HTERT RPE-1 (cell line): Measurements from ENCODE around the gene CCNY.

Experiments
- in situ Hi-C: fragments of 300-500 bp; cut with MboI; formaldehyde crosslinking; loops from 4 replicates; pipeline ENCODE4 v1.14.3; 2020; ENCODE audit warnings: low sequenced_read_pairs

CCNY gene

DNA sequence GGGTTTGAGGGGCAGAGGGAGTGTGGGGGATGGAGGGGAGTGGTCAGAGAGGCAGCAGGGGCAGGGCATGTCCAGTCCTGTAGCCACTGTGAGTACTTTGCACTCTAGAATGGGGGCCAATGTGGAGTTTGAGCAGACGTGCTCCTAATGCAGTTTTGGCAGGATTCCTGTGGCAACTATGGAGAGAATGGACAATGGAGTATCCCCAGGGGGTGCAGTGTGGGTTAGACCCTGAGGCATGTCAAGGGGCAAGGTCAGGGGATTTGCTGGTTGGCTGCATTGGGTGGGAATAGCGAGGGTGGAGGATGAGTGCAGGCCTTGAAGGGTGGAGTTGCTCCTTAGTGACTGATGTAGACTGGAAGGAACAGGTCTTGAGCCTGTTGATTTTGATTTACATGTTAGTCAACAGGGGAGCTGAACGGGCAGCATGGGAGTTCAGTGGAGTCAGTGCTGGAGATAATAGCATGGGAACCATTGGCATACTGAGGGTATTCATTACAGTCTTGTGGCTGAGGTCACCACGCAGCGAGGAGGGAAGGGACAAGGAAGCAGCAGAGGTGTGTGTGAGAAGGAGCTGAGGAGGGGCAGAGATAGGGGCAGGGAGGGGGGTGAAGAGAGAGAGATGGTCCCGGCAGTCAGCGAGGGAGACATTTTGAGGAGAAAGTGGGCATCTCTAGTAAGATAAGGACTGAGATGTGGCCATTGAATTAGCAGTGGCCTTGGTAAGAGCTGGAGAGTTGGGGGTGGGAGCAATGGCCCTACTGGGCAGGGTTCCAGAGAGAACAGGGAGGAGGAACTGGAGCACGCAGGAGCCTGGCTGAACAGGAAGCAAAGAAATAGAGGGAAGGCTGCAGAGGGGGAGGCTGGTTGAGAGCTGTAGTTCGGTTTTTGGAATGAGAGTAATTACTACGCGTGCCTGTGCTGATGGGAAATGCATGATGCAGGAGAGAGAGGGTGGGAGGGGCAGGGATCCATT, 112.7 kb downstream of the CCNY start:
- in situ Hi-C loops, result no loop called here

- in situ Hi-C loops, result no loop called here
These were observed 113.6 kb downstream of the CCNY start for GRCh38 chr10:35449944-35450343.

DNA sequence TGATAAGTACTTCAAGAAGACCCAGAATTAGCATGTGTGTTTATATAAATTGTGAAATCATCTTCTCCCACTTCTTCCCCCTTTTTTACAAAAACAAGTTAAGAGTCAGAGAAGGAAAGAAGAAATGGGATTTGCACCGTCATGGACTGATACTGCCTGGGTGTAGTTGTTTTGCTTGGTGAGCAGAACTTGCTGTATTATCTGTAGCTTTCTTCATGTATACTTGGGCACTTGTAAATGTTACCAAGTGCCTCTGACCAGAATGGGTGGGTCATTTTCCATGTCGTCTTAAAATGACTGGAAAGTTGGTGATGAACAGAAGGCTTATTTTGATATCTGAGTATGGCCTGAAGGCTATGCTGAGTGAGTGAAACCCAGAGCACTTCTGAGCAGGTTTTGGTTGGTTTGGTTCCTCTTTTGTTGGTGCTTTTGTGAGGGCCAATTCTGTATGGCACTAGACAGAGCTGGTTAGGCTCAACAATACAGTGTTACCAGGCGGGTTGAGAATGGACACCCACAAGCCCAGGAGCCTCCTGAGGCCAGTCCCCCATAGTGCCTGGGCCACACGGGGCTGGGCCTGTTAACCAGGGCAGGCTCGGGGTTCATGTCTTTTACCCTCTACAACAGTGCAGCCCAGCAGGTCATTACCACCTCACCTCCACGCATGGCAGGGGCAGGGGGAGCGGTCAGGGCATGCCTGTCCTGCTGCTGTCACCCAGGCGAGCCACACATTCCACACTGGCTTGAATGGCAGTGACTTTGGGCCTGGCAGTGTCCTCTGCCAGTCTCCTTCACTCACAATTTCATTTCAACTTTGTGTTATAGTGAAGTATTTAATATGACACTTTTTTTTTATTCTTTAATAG, 115.1 kb downstream of the CCNY start:
- in situ Hi-C loops, result no loop called here

DNA sequence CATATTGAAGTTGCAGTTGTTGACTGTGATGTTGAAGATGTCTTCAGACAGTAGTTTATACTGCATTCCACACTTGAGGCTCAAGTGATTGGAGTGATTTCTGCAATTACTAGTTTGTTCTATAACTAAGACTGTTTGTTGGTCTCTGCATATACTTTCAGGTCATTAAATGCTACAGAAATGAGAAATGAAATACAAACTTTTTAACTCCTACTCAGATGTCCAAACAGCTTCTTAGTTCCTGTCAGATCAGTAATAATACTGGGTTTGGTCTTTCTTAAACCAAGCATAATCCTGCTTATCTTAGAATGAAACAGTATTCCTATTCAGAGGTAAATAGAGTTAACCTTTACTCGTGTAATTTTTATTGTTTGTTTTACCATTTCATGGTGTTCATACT, 115.9 kb downstream of the CCNY start:
- in situ Hi-C loops, result no loop called here

GRCh38 chr10:35452847-35453246, 116.5 kb downstream of the CCNY start:
- in situ Hi-C loops, result no loop called here

DNA sequence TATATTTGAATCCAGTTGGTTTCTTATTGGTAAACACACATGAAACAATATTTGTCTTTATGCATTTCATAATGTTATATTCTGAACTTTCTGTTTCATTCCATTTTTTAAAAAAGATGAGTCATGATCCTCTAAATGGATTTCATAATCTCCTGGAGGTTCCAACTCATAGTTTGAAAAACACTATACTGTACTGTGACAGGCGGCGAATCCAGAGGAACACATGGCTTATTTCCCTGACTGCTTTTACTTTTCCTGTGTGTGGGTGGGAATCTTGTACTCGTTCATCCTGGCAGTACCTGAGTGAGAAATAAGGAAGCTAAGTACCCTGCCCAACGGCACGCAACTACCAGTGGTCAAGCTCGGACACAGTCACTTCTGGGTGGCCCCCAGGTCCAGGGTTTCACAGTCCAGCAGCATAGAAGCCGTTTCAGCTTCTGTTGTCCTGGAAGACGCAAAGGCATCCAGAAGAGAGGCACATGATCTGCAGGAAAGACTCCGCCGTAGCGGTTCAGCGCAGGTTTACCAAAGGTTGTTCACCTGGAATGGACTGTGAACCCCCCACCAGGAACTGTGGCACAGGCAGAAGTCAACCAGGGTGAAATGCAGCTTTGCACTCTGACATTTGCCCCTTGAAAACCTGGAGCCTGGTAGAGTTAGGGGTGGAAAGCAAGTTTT, 117.7 kb downstream of the CCNY start:
- in situ Hi-C loops, result no loop called here

- in situ Hi-C loops, result no loop called here
These were observed 119.9 kb downstream of the CCNY start for GRCh38 chr10:35456153-35456720.

DNA sequence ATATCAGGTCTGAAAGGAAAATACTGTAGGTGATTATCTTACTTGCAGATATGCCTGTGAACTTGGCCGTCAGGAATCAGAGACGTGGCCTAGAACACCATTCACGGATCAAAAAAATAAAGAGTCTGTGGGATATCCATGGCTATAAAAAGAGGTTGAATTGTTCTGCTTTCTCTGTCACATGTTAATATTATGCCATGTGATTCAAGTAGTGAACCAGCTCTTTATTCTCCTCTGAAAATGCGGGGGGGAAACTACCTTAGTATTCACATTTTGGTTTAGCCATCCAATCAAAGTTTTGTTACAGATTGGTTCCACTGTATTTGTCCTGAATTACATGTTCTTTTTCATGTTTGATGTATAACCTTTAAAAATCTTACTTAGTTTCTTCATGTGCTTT, 120.5 kb downstream of the CCNY start:
- in situ Hi-C loops, result no loop called here

- in situ Hi-C loops, result no loop called here
These were observed 122.5 kb downstream of the CCNY start for GRCh38 chr10:35458500-35459448.

- in situ Hi-C loops, result no loop called here
These were observed 123.1 kb downstream of the CCNY start for GRCh38 chr10:35459449-35459847.

DNA sequence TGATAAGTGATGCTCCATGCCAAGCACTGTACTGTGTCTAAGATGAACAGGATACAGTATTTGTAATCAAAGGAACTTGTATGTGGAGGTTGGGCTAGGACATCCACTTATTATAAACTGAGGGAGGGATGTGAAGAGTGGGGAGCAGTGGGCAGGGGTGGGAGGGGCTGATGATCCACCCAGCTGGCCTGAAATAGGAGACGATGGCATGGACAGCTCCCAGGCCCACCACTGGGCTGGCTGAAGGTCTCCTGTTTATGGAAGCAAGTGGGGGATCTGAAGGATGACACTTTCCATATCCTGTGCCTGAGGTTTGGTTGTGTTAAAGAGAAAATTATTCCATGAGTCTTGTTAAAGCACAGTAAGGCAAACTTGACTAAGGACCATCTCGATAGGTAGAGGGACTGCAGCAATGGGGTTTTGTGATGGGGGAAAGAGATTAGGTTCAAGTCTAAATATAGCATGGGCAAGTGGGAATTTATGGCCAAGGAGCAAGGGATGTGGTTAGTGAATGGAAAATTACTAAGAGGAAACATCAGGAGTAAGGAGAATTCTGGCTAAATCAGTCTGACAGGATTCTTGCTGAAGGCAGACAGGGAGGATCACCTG, 124.6 kb downstream of the CCNY start:
- in situ Hi-C loops, result no loop called here

GRCh38 chr10:35462491-35462934, 126.2 kb downstream of the CCNY start:
- in situ Hi-C loops, result no loop called here

DNA sequence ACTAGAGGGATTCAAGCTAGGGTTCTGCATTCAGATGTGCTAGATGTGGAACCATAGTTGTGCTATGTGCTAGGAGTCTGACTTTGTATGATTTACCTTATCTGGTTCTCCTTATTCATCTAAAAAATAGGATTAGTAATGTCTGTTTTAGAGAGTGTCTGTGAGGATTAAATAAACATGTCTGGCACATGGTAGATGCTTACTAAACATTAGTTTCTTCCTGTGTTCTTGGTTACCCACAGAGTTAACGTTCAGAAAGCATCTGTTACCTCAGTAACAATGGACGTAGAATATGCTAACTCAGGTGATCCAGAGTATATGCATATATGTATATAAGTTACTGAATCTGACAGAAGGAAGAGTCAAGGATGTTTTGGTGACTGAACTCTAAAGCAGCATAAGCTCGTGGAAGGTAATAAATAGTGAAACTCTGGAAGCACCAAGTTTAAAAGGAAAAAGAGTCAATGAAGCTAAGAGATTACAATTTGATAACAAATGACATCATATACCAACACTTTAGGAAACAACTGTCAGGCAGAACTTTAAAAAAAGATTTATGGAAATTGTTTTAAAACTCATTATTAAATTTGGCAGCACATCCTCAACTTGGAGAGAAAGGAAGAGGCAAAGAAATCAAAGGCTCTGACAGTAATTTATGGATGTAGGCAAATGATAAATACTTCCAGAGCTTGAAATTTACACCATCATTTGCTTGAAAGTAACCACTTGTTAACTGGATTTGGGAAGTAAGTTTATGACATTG, 127.0 kb downstream of the CCNY start:
- in situ Hi-C loops, result no loop called here

DNA sequence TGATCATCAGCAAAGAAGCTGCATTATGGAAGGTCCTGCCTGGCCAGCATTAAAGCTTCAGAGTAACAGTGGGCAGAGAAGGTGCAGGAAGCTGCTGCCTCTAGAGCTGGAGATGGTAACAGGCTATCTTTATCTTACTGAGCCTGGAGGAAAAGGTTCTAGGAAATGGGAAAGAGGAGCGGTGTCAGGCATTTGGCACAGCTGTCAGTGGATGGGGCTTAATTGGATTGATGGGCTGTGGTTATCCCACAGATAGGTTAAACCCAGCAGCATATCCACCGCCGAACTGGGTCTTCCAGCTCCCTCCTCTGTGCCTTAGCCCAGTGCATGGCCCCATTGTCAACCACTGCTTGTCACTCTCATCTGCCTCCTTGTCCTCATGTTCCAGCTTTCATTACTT, 127.6 kb downstream of the CCNY start:
- in situ Hi-C loops, result no loop called here

- in situ Hi-C loops, result no loop called here
These were observed 128.6 kb downstream of the CCNY start for GRCh38 chr10:35464825-35465456.

GRCh38 chr10:35465673-35466072, 129.4 kb downstream of the CCNY start:
- in situ Hi-C loops, result no loop called here

GRCh38 chr10:35466170-35466569, 129.9 kb downstream of the CCNY start:
- in situ Hi-C loops, result no loop called here

DNA sequence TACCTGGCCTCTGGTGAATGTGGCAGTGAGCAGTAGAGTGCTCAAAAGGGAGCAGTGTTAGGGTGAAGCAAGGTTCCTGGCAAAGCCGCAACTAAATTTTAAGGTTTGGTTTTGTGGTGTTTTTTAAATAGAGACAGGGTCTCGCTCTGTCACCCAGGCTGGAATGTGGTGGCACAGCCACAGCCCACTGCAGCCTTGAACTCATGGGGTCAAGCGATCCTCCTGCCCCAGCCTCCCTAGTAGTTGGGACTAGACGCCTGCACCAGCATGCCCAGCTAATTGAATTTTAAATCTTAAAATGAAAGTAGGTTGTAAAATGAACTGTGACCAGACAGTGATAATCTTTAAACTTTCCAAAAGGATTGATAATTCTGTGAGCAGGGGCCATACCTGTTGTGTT, 130.4 kb downstream of the CCNY start:
- in situ Hi-C loops, result no loop called here
